ENCODE measurements around the gene RNF103. TPM values are rescaled to one million over a fixed set of nuclear protein-coding genes. Genes with fewer than 3 reads are reported as not detected.

RNF103 gene
- total and polyA plus RNA-seq, 7 donors: 11.1 to 45.6 (median 36.6) TPM

- H3K27me3 ChIP-seq: no peaks in the 10 kb centered on the region
- H3K4me1 ChIP-seq: peaks cover 0 to 25% (median 18%) of the 10 kb centered on the region in 4 donors
- no peaks in the 10 kb centered on the region for H3K9me3 ChIP-seq
- H3K4me3 ChIP-seq: peak overlapping the region; percentile 64 to 94 (median 84)
- peak overlapping the region; percentile 97 to 100 (median 98) for H3K27ac ChIP-seq
- DNase-seq: no peak
- H3K36me3 ChIP-seq: no peaks in the 10 kb centered on the region
- no peak for TF ChIP-seq CTCF (IDR thresholded peaks at IDR 0.05)
- TF ChIP-seq POLR2AphosphoS5 (IDR thresholded peaks at IDR 0.05): no peak
- TF ChIP-seq POLR2A (IDR thresholded peaks at IDR 0.05): no peak
- no peak for TF ChIP-seq EP300 (IDR thresholded peaks at IDR 0.05)
- intact Hi-C loops (cut with DNase I): loop anchor here (5.0 kb wide), 1 partner anchor 120 kb away; the partner anchor contains the start of gene KDM3A
- WGBS, 2 donors: 1% methylated on average over 16 of the region's 16 CpGs
Observed at GRCh38 chr2:86562485-86562921, 61.2 kb downstream of the RNF103 start.

DNA sequence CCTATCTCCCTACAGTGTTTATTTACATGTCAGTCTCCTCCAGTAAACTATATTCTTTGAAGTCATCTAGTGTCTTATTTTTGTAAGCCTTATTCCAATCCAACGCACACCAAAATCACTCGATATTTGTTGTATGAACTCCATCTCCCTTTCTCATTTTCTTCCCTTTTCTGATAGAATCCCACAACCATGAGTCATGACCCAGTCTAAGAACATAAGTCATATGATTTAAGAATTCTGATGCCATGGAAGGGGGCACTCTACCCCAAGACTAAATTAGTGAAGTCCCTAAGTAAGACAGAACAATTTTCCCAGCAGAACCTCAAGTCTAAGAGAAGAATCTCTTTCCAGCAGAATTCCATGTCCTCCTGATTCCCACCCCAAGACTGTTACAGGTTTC lies 65.8 kb downstream of the RNF103 start:
- intact Hi-C loops (cut with DNase I): no loop called here
- no peaks in the 10 kb centered on the region for H3K36me3 ChIP-seq
- H3K4me3 ChIP-seq: no peak overlapping the region
- TF ChIP-seq POLR2AphosphoS5 (IDR thresholded peaks at IDR 0.05) (no peak), POLR2A (IDR thresholded peaks at IDR 0.05) (no peak), EP300 (IDR thresholded peaks at IDR 0.05) (no peak), CTCF (IDR thresholded peaks at IDR 0.05) (no peak)
- WGBS, 2 donors: 98 to 99% methylated on average over 2 of the region's 2 CpGs
- H3K9me3 ChIP-seq: no peaks in the 10 kb centered on the region
- no peak overlapping the region for H3K27ac ChIP-seq
- no peaks in the 10 kb centered on the region for H3K27me3 ChIP-seq
- H3K4me1 ChIP-seq: peaks cover 0 to 39% (median 17%) of the 10 kb centered on the region in 4 donors
- DNase-seq: no peak

DNA sequence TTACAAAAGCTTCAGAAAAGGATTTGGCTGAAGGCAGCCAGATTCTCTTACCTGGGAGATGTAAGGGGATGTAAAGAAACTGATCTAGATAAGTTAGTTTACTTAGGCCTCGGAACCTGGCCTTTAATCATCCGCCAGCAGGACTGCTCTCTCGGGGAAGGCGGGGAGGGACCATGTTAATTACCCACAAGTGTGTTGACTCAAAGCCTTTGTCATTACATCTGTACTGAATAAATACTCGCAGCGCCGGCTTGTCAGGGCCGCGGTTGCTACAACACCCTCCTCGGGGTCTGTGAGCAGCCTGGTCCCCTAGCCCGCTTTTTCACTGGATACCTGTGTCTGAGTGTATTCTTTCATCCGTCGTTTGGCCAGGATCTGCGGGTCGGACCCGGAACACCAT lies 67.2 kb downstream of the RNF103 start:
- Histone ChIP-seq H3K27me3 (no peaks in the 10 kb centered on the region), H3K27ac (peak overlapping the region; percentile 30 to 72 (median 62)), H3K9me3 (no peaks in the 10 kb centered on the region), H3K4me1 (peaks cover 0 to 43% (median 15%) of the 10 kb centered on the region in 4 donors), H3K4me3 (peak overlapping the region in 1 of 4 donors; percentile 20), H3K36me3 (no peaks in the 10 kb centered on the region)
- intact Hi-C loops (cut with DNase I): no loop called here
- no peak for TF ChIP-seq POLR2AphosphoS5 (IDR thresholded peaks at IDR 0.05)
- TF ChIP-seq EP300 (IDR thresholded peaks at IDR 0.05): no peak
- TF ChIP-seq CTCF (IDR thresholded peaks at IDR 0.05): no peak
- TF ChIP-seq POLR2A (IDR thresholded peaks at IDR 0.05): no peak
- WGBS, 2 donors: 65 to 87% methylated on average over 16 of the region's 16 CpGs
- no peak for DNase-seq

Other genes starting within 250 kb of the RNF103 start
- gene KDM3A, start 182.5 kb downstream of the RNF103 start, total RNA-seq: 10 to 100 TPM; 31.6 to 61.2 (median 49.8) TPM
- gene KDM3A, start 182.5 kb downstream of the RNF103 start, polyA plus RNA-seq: 10 to 100 TPM; 11.3 to 33.6 (median 19.1) TPM
- gene CHMP3, start 60.4 kb downstream of the RNF103 start, total RNA-seq: 100 to 1,000 TPM; 101 to 154 (median 138) TPM
- gene CHMP3, start 60.4 kb downstream of the RNF103 start, polyA plus RNA-seq: 100 to 1,000 TPM; 114 to 176 (median 156) TPM
- gene RMND5A, start 96.4 kb upstream of the RNF103 start, total RNA-seq: 10 to 100 TPM; 42.4 to 58.9 (median 52.1) TPM
- gene RMND5A, start 96.4 kb upstream of the RNF103 start, polyA plus RNA-seq: 10 to 100 TPM; 19.9 to 35.6 (median 29.4) TPM
- 1 to 10 TPM in 1 of 4 donors, under 1 TPM in 2, not detected in 1; 0.36 to 1.5 (median 0.99) TPM for gene CD8A, start 167.0 kb upstream of the RNF103 start, total RNA-seq
- 10 to 100 TPM in 1 of 3 donors, under 1 TPM in 2; 0.60 to 15.5 (median 0.69) TPM for gene CD8A, start 167.0 kb upstream of the RNF103 start, polyA plus RNA-seq
- 1 to 10 TPM in 1 of 4 donors, under 1 TPM in 1, not detected in 2; 0.71 to 1.5 TPM for gene CD8B, start 238.0 kb upstream of the RNF103 start, total RNA-seq
- gene CD8B, start 238.0 kb upstream of the RNF103 start, polyA plus RNA-seq: 10 to 100 TPM in 1 of 3 donors, 1 to 10 TPM in 1, under 1 TPM in 1; 0.92 to 11.6 (median 1.2) TPM